GM20431 (cell line): ENCODE results near the gene NCAPD2.
"Not testable (repeated sequence)": the region's sequence is repeated elsewhere in the genome, so short reads cannot be mapped to it uniquely, and the experiment has no call there.

ENCODE experiments used
- in situ Hi-C: fragments of 300-500 bp; cut with MseI, MboI; formaldehyde crosslinking; loops from one replicate; pipeline ENCODE4 v1.15.0; 2020; ENCODE audit warnings: low sequenced_read_pairs; ENCODE audit not compliant: unreplicated experiment

NCAPD2 gene

DNA sequence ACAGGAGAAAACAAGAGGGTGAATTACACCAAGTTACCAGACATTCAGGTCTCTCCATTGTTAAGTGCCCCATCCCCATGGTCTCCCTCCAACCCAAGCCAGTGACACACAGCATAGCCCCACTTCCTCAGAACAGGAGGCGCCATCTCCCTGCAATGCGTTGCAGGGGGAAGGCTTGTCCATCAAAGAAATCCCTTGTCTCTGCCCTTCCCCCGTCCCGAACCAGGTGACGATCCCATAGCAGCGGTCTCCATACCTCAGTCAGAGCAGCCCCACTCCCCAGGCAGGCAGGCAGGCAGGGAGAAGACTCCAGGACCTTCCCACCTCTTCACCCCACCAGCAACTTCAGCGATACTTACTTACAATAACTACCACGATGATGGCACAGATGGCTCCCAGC is 29.4 kb upstream of the NCAPD2 start:
- in situ Hi-C loops, result no loop called here

DNA sequence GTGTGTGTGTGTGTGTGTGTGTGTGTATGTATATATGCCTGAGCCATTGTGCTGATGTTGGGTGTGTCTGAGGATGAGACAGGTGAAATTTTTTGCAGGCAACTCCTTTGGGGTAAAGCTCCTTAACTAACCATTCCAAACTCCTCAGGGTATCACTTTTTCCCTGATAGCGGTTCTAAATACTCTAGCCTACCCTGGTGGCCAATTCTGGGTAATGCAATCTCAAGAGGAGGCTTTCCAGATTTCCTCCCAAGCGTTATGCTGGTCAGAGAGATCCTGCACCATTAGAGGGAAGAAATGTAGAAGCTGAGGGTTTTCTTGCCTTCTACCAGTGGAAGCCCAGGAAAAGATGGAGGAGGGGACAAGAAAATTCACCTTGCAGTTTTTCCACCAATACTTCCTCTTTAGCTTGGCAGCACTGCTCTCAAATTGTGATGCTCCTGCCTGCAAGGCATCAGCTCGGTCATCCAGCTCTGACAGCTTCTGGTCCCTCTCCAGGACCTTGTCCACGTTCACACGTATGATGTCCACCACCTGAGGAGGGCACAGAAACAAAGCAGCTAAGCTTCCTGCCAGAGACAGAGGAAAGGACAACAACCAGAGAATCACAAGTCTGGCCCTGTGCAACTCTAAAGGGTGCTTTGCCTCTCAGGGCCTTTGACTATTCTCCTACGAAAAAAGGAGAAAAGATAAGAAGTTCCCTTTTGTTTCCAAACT is 28.3 kb upstream of the NCAPD2 start:
- in situ Hi-C loops, result no loop called here

DNA sequence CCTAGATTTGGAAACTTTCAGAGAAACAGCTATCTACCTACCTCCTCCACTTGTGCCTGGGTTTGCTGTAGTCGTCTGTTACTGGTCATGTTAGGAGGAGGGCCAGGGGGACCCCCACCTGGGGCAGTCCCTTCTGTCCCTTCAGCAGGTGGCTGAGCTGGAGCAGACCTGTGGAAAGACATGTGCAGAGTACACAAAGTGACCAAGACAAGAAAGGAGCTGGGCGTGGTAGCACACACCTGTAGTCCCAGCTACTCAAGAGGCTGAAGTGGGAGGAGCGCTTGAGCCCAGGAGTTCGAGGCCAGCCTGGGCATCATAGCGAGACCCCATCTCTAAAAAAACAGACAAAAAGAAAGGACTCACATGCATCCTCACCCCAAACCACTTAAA is 27.7 kb upstream of the NCAPD2 start:
- in situ Hi-C loops, result no loop called here

- in situ Hi-C loops, result not testable (repeated sequence)
Observed at GRCh38 chr12:6466751-6467150, 27.2 kb upstream of the NCAPD2 start.

DNA sequence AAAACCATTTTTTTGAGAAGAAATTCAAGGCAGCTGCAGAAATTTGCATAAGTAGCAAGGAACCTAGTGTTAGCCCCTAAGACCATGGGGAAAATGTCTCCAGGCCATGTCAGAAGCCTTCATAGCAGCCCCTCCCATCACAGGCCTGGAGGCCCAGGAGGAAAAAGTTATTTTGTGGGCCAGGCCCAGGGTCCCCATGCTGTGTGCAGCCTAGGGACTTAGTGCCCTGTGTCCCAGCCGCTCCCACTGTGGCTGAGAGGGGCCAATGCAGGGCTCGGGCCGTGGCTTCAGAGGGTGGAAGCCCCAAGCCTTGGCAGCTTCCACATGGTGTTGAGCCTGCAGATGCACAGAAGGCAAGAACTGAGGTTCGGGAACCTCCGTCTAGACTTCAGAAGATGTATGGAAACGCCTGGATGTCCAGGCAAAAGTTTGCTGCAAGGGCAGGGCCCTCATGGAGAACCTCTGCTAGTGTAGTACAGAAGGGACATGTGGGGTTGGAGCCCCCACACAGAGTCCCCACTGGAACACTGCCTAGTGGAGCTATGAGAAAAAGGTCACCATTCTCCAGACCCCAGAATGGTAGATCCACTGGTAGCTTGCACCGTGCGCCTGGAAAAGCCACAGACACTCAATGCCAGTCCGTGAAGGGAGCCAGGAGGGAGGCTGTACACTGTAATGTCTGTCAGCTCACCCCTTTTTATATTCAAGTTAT is 26.2 kb upstream of the NCAPD2 start:
- in situ Hi-C loops, result not testable (repeated sequence)

GRCh38 chr12:6468283-6468575 is 25.7 kb upstream of the NCAPD2 start:
- in situ Hi-C loops, result no loop called here

- in situ Hi-C loops, result no loop called here
Observed at GRCh38 chr12:6469092-6469491, 24.8 kb upstream of the NCAPD2 start.

- in situ Hi-C loops, result no loop called here
Observed at GRCh38 chr12:6469609-6470374, 24.1 kb upstream of the NCAPD2 start.

DNA sequence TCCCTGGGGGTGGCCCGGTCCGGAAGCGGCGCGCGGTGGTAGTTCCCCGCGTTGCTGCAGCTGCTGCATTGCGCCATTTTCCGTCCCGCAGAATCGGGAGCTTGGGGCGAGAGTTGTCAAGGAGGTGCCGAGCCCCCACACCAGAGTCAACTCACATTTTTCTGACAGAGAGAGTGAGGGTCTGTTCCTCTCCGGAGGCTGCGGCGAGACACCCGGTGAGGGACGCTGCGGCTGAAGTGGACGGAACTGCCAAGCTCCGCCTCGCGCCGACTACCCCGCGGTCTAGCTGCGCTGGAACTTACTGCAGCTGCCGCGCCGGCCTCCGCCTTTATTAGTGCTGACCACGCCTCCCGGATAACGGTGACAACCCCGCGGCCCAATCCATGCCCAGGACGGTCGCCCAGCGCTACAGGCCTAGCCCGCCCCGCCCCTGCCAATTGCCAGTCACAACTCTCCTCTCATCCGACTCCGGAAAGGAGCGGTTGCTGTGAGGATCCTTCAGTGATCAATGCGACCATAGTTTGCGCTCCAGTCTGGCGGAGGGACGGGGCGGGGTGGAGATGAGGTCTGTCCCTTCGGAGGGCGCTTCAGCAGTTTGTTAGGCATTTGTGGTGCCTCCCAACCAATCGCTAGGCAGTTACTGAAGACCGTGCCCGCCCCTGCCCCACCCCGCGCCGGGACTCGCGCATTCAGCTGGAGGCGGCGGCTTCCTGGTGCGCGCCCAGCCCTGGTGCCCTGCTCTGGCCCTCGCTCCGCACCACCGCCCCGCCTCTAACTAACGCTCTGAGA is 23.3 kb upstream of the NCAPD2 start, which contains the start of gene VAMP1:
VAMP1 (minus strand) TSS at position 303 of the 789 bp plus-strand sequence; CDS start at position 157, 146 bp downstream.
- in situ Hi-C loops, result no loop called here

DNA sequence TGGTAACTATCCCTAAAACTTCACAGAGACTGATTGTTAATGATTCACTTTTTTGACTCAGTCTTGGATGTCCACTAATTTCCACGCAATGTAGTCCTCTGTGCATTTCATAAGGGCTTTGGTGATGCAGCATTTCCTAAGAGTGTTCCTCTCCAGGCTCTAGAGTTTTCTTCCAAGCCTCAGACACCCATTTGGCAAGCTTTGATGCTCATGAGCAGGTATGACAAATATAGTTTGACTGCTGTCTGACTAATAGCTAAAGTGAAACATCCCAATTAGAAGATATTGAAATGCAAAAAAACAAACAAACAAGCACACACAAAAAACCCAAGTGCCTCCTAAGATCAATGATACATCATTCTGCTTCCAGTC is 21.9 kb upstream of the NCAPD2 start:
- in situ Hi-C loops, result no loop called here

GRCh38 chr12:6472491-6472890 is 21.4 kb upstream of the NCAPD2 start:
- in situ Hi-C loops, result no loop called here

- in situ Hi-C loops, result not testable (repeated sequence)
Observed at GRCh38 chr12:6475233-6475975, 18.5 kb upstream of the NCAPD2 start.

GRCh38 chr12:6476489-6476888 is 17.4 kb upstream of the NCAPD2 start:
- in situ Hi-C loops, result no loop called here

DNA sequence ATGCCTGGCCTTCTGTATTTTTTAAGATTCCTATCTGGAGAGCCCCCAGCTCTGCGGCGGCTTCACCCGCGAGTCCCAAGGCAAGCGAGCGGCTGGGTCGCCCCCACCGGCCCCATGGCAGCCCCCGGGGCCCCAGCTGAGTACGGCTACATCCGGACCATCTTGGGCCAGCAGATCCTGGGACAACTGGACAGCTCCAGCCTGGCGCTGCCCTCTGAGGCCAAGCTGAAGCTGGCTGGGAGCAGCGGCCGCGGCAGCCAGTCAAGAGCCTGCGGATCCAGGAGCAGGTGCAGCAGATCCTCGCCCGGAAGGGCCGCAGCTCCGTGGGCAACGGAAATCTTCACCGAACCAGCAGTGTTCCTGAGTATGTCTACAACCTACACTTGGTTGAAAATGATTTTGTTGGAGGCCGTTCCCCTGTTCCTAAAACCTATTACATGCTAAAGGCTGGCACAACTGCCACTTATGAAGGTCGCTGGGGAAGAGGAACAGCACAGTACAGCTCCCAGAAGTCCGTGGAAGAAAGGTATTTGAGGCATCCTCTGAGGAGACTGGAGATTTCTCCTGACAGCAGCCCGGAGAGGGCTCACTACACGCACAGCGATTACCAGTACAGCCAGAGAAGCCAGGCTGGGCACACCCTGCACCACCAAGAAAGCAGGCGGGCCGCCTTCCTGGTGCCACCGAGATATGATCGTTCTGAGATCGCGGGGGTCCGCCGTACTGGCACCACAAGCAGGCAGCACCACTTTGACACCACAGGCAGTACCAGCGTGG is 16.1 kb upstream of the NCAPD2 start:
- in situ Hi-C loops, result not testable (repeated sequence)

DNA sequence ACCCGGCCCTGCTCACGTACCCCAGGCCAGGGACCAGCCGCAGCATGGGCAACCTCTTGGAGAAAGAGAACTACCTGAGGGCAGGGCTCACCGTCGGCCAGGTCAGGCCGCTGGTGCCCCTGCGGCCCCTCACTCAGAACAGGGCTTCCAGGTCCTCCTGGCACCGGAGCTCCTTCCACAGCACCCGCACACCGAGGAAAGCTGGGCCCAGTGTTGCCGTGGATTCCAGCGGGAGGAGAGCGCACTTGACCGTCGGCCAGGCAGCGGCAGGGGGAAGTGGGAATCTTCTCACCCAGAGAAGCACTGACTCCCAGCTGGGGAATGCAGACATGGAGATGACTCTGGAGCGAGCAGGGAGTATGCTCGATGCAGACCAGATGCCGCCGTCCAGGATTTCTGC is 15.5 kb upstream of the NCAPD2 start:
- in situ Hi-C loops, result no loop called here

DNA sequence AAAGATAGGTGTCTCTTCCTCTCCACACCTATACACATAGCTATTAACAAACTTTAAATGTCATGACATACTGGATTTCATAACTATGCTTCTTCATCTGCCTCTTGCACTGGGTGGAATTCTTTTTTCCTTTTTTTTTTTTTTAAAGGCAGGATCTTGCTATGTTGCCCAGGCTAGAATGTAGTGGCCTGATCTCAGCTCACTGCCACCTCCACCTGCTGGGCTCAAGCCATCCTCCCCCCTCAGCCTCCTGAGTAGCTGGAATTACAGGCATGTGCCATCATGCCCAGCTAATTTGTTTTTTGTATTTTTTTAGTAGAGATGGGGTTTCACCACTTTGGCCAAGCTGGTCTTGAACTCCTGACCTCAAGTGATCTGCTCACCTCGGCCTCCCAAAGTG is 5.7 kb upstream of the NCAPD2 start:
- in situ Hi-C loops, result no loop called here

- in situ Hi-C loops, result no loop called here
Observed at GRCh38 chr12:6489449-6489848, 4.5 kb upstream of the NCAPD2 start.

GRCh38 chr12:6490673-6491072 is 3.2 kb upstream of the NCAPD2 start:
- in situ Hi-C loops, result not testable (repeated sequence)
